GM19328 (cell line): ENCODE results near the gene GPR62.

ENCODE experiments used
- ATAC-seq: cut with Tn5 transposase; IDR thresholded peaks from one replicate; pipeline ENCODE4 v1.9.1; 2021; ENCODE audit warnings: mild to moderate bottlenecking, moderate library complexity; ENCODE audit not compliant: unreplicated experiment

GPR62 gene

GRCh38 chr3:51954105-51954504 lies 1.1 kb upstream of the GPR62 start:
- no peak for ATAC-seq

- no peak for ATAC-seq
Measured at GRCh38 chr3:51954713-51955112, 468 bp upstream of the GPR62 start.

DNA sequence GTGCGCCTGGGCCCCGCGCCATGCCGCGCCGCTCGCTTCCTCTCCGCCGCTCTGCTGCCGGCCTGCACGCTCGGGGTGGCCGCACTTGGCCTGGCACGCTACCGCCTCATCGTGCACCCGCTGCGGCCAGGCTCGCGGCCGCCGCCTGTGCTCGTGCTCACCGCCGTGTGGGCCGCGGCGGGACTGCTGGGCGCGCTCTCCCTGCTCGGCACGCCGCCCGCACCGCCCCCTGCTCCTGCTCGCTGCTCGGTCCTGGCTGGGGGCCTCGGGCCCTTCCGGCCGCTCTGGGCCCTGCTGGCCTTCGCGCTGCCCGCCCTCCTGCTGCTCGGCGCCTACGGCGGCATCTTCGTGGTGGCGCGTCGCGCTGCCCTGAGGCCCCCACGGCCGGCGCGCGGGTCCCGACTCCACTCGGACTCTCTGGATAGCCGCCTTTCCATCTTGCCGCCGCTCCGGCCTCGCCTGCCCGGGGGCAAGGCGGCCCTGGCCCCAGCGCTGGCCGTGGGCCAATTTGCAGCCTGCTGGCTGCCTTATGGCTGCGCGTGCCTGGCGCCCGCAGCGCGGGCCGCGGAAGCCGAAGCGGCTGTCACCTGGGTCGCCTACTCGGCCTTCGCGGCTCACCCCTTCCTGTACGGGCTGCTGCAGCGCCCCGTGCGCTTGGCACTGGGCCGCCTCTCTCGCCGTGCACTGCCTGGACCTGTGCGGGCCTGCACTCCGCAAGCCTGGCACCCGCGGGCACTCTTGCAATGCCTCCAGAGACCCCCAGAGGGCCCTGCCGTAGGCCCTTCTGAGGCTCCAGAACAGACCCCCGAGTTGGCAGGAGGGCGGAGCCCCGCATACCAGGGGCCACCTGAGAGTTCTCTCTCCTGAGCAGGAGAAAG lies 951 bp downstream of the GPR62 start:
- ATAC-seq: no peak

DNA sequence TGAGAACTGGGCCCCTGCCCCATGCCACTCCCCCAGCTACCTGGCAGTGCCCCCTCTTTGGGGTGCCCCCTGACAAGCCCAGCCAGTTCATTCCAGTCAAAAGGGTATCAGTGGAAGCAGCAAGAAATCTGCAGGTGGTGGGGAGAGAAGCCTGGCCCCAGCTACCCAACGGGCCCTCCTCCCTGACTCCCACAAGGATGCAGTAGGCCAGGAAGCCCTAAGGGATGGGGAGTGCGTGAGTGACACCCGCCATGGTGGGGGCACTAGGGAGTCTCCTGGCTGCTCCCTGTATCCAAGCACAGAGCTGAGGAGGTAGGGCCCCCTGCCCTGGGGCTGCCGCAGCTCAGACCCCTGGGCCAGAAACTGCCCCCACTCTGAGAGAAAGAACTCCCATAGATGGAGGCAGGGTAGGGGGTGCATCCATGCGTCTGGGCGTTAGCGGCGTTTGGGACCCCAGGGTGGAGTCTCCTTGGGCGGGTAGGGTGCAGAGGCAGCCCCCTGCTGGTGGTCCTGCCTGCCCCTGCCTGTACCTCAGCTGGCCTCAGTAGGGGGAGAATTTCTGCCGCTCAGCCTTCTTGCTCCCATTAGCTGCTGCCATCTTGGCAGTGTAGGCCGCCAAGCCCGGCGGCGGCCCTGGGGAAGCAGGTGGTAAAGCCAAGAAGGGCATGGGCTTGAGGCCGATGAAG lies 2.5 kb downstream of the GPR62 start:
- ATAC-seq: no peak

DNA sequence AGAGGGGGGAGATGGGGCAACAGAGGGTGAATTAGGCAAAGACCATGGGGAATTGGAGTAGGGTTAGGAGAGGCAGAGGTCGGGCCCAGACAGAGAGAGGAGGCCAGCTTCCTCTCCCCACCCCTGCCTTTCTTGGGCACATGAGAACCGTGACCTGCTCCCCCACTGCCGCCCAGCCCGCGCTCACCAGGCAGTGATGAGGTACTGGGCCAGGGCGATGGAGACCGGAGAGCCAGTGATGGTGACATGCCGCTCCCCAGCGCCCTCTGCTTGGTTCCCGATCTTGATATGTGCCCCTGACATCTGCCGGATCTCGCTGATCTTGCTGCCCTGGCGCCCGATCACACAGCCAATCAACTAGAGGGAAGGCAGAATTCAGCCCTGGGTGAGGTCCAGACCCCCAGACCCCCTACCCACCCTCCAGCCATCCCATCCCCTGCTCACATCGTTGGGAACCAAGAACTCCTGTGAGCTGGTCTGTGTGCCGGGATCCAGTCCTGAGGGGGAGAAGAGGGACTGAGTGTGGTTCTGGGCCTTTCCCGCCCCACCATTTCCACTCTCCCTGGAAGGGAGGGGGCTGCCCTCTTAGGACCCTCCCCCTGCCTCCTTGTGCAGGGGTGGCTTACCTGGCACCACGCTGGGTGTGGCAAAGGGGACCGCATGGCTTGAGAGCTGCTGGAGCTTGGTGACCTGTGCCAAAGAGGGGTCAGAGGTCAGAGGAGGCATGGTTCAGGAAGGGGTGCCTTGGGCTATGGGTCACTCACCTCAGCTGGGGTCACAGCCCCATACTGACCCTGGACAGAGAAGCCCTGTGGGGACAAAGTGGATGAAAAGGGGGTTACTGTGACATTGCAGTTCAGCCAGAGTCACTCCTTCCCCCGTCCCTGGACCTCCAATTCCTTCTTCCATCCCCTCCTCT lies 3.7 kb downstream of the GPR62 start:
- ATAC-seq: no peak

DNA sequence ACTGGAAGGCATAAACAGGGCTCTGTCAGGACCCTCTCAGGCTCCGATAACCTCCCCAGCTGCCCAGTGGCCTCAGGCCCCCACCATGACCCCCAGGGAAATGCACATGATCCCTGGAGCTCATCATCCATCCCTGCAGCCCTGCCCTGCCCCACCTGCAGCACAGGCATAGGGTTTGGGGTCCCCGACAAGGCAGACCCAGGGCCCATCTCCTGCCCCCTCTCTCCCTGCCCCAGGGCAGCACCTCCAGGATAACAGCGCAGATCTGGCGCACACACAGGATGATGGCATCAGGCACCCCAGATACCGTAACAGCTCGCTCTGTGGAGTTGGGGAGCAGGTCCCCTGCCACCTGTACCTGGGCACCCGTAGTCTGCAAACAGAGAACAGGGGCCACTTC lies 4.5 kb downstream of the GPR62 start:
- ATAC-seq: no peak

- no peak for ATAC-seq
Measured at GRCh38 chr3:51960386-51960785, 5.2 kb downstream of the GPR62 start.

DNA sequence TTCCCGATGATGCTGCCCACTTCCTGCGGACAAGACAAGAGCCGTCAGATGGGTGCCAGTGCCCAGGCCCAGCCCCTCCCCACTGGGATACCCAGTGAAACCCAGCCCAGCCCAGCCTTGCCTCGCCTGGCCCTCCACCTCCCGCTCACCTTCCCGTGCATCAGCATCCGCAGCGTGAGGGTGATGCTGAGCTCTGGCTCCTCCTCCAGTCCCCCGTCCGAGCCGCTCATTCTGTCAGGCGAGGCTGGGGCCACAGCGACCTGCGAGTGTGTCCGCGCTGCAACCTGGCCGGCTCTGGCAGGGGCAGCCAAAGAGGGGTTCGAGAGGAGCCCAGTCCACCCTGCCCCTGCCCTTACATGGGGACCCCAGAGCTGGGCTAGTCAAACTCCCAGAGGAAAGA lies 5.8 kb downstream of the GPR62 start:
- no peak for ATAC-seq

DNA sequence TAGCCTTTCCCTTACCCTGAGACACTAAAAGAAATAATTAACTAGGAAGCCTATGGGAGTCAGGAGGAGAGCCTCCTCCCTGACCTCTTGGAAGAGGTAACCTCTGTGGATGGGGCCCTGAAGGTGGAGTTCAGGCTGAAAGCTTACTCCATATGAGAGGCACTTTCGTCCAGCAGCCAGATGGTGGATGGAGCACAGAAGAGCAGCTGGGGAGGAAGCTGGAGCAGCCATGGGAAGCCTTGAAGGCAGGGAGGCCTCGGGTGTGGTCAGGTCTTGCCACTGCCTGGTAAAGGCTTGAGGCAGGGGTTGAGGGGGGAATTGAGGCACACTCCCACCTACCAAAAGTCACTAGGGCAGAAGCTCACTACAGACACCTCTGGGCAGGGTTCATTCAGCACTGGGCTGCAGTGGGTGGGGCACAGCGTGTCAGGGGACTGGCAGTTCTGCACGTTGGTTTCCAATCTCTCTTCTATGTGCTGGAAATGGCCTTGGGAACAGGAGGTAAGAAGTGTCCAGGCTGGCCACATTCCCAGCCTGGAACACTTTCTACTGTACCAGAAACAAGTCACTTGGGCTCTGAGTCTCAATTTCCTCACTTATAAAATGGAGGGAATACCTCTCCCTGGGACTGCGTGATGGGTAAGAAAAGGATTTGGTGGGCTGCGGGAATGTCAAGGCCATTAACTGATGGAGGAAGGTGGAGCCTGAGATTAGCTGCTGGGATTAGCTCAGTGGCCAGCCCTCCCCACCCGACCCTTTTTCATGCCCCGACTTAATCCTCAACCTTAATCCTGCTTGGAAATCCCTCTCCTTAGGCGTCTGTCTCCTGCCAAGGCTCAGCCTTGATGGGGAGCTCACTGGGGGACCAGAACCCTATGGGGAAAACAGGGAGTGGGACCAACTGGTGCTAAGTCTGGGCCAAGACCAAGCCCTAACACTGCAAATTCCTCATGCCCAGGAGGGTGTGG lies 6.7 kb downstream of the GPR62 start:
- ATAC-seq: no peak

DNA sequence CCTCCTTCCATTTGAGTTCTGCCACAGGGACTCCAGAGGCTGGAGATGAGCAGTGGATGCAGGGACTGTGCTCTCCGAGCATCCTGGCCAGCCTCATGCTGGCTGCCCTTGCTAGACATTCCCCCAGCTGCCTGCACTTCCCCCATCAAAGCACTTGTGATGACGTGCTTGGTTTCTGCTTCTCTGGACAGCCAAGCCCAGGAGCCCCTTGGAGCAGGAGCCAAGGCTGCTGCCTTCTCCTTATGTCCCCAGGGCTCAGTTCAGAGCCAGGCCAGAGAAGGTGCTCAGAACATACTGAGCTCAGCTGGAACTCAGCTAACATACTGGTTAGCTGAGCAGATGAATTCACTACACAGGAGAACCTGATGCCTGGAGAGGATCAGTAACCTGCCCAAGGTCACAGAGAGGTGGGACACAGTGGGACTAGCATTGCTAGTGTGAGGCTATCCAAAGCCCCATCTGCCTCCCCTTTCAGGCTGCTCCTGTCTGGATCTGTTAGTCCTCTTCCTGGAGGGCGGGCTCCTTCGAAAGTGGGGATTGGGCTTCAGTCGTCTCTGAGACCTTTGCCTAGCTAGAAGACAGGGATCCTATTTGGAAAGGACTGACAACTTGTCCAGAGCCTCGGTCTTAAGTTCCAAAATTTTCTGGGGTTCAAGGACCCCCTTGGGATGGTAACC lies 7.8 kb downstream of the GPR62 start:
- ATAC-seq: no peak

DNA sequence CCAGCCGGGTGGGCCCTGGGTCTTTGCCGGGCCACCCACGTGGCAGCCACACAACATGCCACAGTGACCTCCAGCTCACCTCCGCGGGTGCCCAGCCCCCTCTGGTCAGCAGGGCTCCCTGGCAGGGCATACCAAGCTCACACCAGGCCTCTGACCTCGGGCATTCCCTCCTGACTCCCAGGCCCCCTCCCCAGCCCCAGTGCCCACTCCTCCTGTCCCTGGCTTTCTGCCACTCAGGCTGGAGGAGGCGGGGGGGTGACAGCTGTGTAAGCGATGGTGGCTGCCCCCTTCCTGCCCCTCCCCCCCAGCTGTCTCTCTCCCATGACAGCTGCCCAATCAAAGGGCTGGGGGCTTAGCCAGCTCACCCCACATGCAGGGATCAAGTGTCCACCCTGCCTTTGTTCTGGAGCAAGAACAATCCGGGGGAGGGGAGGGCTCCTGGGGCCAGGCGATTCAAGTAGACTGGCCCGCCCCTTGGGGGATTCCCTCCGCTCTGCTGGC lies 8.8 kb downstream of the GPR62 start:
- no peak for ATAC-seq

GRCh38 chr3:51964521-51964920 lies 9.3 kb downstream of the GPR62 start:
- no peak for ATAC-seq

DNA sequence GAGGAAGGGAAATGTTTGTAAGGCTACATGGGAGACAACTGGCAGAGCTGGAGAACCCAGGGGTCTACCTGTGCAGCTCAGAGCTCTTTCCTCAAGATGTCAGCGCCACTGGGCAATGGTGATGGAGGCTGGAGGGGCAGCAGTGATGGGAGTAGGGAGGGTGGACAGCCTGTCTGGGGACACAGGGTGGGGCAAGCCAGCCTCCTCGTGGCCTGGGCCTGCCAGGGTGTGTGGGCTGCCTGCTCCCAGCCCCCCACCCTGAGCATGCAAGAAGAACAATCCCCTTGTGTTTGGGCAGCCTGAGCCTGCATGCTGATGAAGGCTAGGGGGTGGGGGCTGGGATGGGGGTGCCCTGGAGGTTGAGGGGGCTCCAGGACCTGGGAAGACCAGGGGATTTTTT lies 10.8 kb downstream of the GPR62 start:
- ATAC-seq: no peak

DNA sequence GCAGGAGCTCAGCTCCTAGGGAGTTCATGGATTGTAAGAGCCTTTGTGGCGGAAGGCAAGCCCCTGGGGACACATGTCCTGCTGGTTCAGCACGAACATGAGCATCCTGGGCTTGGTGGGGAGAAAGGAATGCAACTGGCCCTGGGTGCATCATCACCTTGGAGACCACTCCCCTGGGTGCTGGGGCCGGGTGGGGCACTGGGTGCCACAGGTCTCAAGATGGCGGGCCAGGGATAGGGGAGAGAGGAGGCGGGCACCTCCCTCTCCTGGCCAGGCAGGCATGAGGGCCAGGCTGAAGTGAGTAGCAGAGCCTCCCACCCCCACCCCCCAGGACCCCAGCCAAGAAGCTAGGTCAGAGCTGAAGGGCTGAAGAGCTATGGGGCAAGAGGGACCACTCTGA lies 11.3 kb downstream of the GPR62 start:
- no peak for ATAC-seq

GRCh38 chr3:51966922-51967383 lies 11.8 kb downstream of the GPR62 start:
- no peak for ATAC-seq

DNA sequence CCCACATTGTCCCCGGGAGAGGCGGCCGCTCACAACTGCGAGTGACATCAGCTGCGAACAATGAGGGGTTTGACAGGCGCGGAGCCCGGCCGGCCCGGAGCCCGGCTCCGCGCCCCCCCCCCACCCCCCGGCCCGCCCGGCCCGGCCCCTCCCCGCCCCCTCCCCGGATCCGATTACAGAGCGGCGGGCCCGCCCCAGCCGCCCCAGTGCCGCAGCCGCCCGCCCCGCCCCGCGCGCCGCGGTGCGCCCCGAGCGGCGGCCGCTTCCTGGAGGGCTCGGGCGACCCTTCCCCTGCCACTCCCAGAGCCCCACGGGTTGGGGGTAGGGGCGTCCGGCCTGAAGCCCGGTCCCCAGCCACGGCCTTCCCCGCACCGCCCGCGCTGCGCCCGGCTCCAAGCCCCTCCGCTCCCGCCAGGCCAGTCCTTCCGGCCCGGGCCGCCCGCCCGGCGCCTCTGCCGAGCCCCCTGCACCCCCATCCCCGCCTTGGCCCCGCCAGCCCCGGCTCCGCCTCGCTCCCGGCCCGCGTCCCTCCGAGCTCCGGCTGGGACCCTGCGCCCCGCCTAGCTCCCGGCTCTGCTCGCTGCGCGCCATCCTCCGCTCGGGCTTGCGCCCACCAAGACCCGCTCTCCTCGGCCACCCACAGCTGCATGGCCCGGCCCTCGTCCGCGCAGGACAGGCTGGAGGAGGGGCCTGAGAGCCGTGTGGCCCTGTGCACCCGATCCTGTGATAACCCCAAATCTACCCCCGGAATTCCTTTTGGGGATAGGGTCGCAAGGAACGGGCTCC lies 12.4 kb downstream of the GPR62 start, which contains the start of gene PCBP4:
Gene PCBP4, minus strand, starts transcription at position 71 of the 786 bp plus-strand sequence. CDS start 6,214 bp downstream, outside the sequence.
- no peak for ATAC-seq

GRCh38 chr3:51968170-51968775 lies 13.1 kb downstream of the GPR62 start:
- no peak for ATAC-seq
